ENCODE measurements around the gene GTF3C6.
"Not testable (repeated sequence)": the region's sequence is repeated elsewhere in the genome, so short reads cannot be mapped to it uniquely, and the experiment has no call there.

GTF3C6 gene

DNA sequence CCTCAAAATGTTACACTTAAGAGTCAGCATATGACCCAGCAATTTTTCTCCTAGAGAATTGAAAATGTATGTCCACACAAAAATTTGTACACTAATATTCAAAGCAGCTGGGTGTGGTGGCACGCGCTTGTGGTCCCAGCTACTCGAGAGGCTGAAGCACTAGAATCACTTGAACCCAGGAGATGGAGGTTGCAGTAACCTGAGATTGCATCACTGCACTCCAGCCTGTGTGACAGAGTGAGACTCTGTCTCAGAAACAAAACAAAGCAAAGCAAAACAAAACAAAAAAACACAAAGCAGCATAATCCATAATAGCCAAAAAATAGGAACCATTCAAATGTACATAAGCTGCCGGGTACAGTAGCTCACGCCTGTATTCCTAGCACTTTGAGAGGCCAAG lies 21.7 kb downstream of the GTF3C6 start:
- no peak for DNase-seq

DNA sequence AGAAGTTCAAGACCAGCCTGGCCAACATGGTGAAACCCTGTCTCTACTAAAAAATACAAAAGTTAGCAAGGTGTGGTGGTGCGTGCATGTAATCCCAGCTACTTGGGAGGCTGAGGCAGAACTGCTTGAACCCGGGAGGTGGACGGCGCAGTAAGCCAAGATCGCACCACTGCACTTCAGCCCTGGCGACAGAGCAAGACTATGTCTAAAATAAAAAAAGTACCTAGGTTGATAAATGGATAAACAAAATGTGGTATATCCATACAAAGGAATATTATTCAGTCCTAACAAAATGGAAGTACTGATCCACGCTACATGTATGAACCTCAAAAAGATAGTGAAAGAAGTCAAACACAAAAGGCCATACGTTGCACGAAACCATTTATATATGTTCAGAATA lies 22.1 kb downstream of the GTF3C6 start:
- no peak for DNase-seq

GRCh38 chr6:110981202-110981600 lies 22.7 kb downstream of the GTF3C6 start:
- no peak for DNase-seq

GRCh38 chr6:110990840-110991576 lies 32.5 kb downstream of the GTF3C6 start:
- no peak for DNase-seq

DNA sequence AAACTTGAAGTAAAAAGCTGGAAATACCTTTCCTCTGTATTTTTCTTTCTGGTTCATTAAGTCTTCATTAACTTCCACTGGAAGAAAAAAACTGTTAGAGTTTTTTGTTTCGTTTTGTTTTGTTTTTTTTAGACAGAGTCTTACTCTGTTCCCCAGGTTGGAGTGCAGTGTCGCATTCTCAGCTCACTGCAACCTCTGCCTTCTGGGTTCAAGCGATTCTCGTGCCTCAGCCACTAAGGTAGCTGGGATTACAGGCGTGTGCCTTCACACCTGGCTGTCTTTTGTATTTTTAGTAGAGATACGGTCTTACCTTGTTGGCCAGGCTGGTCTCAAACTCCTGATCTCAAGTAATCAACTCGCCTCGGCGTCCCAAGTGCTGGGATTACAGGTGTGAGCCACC lies 38.2 kb downstream of the GTF3C6 start:
- DNase-seq = no peak

- no peak for DNase-seq
Observed at GRCh38 chr6:110999634-111000270, 41.2 kb downstream of the GTF3C6 start.

GRCh38 chr6:111002350-111002749 lies 43.8 kb downstream of the GTF3C6 start:
- no peak for DNase-seq

GRCh38 chr6:111011360-111012142 lies 53.0 kb downstream of the GTF3C6 start:
- no peak for DNase-seq

DNA sequence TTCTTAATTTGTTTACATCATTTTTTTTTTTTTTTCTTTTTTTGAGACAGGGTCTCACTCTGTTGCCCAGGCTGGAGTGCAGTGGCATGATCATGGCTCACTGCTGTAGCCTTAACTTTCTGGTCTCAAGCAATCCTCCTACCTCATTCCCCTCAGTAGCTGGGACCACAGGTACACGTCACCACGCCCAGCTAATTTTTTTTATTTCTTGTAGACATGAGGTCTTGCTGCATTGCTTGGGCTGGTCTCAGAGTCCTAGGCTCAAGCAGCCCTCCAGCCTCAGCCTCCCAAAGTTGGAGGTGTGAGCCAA lies 53.6 kb downstream of the GTF3C6 start:
- no peak for DNase-seq

GRCh38 chr6:111012520-111012919 lies 54.0 kb downstream of the GTF3C6 start:
- DNase-seq = not testable (repeated sequence)

DNA sequence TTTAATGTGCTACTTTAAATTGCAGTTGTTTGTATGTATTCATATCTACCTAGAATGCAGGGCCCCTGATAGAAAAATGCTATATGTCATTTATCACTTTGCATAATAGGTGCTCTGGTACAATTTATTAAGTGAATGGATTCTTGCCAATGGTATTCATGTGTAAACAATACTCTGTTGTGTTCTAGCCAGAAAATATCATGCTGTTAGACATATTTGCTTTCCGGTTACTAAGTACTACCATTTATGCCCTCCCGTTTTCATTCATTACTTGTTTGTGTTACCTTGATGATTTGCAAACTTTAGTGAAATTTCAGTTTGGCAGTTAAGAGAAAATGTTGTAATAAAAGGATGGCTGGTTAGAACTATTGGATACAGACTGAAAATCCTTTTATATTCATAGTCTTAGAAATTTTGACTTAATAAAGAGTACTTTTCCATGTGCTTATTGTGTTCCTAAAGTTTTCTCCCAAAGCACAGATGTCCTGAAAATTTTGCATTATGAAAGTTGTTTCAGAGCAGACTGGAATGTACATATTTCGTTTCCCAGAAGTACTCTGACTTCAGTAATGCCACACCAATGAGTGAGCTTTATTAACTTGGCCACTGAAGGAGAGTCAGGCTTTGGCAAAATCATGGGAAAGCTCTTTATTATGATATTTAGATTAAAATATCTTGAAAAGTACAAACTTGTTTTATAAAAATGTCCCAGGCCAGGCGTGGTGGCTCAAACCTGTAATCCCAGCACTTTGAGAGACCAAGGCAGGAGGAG lies 54.8 kb downstream of the GTF3C6 start:
- DNase-seq = no peak

GRCh38 chr6:111015389-111016124 lies 57.1 kb downstream of the GTF3C6 start:
- no peak for DNase-seq

DNA sequence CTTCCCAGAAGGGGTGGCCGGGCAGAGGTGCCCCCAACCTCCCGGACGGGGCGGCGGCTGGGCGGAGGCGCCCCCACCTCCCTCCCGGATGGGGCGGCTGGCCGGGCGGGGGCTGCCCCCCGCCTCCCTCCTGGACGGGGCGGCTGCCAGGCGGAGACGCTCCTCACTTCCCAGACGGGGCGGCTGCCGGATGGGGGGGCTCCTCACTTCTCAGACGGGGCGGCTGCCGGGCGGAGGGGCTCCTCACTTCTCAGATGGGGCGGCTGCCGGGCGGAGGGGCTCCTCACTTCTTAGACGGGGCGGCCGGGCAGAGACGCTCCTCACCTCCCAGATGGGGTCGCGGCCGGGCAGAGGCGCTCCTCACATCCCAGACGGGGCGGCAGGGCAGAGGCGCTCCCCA lies 58.7 kb downstream of the GTF3C6 start:
- not testable (repeated sequence) for DNase-seq

All from right forelimb (tissue), 1 donor.